Astrocyte of the spinal cord (primary cell): ENCODE measurements around the gene LRP6.

ENCODE experiments used
- DNase-seq: peaks from one replicate; pipeline ENCODE4 v3.0.0; 2011; ENCODE audit warnings: low read depth, low spot score
- H3K4me3 ChIP-seq: 2 replicates; pipeline ENCODE4 v1.5.1; 2011; ENCODE audit warnings: low read depth, mild to moderate bottlenecking, low read length, moderate library complexity
- in situ Hi-C: cut with HindIII; loops from 2 replicates; pipeline ENCODE4 v1.10.0; 2017; ENCODE audit warnings: low sequenced_read_pairs
- TF ChIP-seq, protein P1 (sequence below): IDR thresholded peaks from 2 replicates; pipeline ENCODE4 v1.5.1; 2012; ENCODE audit warnings: low read depth, mild to moderate bottlenecking, low read length, inconsistent platforms

Gene LRP6

DNA sequence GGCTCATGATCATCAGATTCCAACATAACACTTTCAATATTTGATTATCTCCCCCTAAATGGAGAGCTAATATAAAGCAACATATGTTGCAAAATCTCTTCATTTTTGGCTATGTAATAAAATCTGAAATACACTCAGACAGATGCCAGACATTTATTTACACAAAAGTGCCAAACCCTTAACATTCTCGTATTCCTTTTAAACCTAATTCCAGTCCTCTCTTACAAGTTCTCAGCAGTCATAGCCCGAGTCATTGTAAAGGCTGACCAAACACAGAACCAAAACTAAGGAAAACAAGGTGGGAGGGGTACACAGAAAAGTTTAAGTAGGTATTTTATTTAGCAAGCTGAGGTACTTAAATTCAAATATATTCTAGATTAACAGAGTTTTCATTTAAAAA, 81.4 kb downstream of the LRP6 start:
- H3K4me3 ChIP-seq, result no peak overlapping the region
- DNase-seq, result no peak
- TF ChIP-seq, protein P1, sequence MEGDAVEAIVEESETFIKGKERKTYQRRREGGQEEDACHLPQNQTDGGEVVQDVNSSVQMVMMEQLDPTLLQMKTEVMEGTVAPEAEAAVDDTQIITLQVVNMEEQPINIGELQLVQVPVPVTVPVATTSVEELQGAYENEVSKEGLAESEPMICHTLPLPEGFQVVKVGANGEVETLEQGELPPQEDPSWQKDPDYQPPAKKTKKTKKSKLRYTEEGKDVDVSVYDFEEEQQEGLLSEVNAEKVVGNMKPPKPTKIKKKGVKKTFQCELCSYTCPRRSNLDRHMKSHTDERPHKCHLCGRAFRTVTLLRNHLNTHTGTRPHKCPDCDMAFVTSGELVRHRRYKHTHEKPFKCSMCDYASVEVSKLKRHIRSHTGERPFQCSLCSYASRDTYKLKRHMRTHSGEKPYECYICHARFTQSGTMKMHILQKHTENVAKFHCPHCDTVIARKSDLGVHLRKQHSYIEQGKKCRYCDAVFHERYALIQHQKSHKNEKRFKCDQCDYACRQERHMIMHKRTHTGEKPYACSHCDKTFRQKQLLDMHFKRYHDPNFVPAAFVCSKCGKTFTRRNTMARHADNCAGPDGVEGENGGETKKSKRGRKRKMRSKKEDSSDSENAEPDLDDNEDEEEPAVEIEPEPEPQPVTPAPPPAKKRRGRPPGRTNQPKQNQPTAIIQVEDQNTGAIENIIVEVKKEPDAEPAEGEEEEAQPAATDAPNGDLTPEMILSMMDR, result no peak
- in situ Hi-C loops, result no loop called here

DNA sequence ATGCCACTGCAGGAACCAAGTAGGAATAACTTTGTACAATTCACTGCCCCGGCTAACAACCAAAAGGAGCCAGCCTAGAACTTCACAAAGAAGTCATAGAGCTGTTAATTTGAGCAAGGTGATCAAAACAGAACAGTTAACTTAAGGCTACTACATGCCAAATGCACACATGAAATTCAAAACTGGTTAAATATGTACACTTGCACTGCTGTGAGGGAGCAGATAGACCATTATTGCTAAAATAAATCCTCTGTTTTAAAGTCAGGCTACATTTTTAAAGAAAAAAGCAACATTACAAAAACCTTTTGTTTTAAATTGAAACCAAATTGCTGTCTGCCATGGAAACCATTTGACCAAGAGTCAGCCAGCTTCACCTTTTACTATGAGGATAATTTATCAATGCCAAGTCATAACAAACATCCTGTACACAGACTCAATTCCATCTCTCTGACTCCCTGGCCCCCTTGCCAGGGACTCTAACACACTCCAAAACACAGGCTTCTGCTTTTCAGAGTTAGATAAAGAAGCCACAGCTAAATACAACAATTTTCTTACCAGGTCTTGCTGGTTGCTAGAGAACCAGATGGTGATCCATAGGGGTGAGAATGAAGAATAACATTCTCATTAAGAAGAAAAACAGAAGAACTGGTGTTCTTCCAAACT, 84.0 kb downstream of the LRP6 start:
- DNase-seq, result peak; percentile 68
- in situ Hi-C loops, result no loop called here
- TF ChIP-seq, protein P1, result no peak
- H3K4me3 ChIP-seq, result no peak overlapping the region

DNA sequence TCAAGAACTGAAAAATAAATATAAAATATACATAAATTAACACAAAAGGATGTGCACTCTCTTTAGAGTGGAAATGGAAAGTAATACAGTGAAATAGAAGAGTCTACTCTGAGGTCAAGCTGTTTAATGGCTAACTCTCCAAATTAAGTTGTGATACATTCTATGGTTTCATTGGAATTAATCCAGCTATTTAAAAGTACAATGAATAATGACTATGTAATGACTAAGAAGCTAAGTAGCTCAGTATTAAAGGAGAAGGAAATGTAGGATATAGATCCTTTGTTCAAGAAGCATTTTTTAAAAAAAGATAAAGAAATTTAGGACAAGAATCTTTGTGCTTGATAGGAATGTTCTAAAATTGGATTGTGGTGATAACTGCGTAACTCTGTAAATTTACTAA, 85.3 kb downstream of the LRP6 start:
- TF ChIP-seq, protein P1, result no peak
- peak; percentile 67 for DNase-seq
- H3K4me3 ChIP-seq, result no peak overlapping the region
- in situ Hi-C loops, result no loop called here

DNA sequence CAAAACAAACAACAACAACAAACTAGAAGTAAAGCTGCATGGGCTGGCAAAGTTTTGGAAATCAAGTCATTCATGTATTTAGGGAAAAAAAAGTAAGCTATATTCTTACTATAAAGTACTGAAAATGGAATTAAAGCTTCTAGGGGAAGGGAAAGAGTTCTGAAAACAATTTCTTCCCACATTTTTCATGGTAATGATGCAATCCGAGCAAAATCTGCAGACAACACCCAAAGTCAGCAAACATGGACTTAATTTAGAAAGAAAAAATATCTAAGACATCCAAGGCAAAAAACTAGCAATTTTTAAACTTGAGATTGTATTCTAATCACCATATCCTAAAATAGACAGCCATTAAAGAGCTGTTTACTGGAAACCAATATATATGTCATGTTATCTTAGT, 86.3 kb downstream of the LRP6 start:
- DNase-seq, result no peak
- in situ Hi-C loops, result no loop called here
- TF ChIP-seq, protein P1, result no peak
- H3K4me3 ChIP-seq, result no peak overlapping the region

DNA sequence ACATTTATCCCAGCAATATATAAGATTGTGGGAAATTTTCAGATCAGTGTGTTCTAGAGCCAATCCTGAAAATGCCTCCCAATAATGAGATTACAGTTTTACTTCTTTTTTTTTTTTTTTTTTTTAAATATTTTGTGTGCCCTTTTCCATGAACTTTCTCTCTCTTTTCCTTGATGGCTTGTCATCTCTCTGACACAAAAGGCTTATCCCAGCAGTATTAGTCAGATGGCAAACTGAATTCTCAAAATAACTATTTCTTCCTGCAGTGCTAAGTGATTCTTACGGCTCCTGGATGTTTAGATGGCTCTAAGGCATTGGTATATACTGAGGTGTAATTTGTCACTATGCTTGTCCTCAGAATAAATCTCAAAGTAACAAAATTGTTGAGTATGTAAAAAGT, 86.7 kb downstream of the LRP6 start:
- TF ChIP-seq, protein P1, result no peak
- no peak overlapping the region for H3K4me3 ChIP-seq
- no peak for DNase-seq
- in situ Hi-C loops, result no loop called here

DNA sequence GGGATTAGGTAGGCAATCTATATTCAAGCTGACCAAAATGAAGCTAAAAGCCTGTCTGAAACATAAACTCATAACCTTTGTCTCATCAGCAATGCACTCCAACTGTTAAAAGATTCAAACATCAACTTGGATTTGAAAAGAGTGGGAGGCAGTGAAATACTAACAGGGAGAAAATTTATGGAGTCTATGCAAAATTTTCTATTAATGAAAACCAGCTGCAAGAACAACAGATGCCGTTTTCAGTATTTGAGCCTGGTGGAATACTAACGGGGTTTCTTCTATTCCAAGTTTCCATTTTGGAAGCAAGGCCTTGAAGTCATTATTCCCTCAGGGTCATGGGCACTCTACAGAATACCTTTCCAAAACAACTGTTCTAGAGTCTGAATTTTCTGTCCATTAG, 88.3 kb downstream of the LRP6 start:
- TF ChIP-seq, protein P1, result no peak
- DNase-seq, result no peak
- H3K4me3 ChIP-seq, result no peak overlapping the region
- in situ Hi-C loops, result no loop called here
